ENCODE results near the gene HPRT1.

GRCh38 chrX:134545510-134545909 is 85.5 kb downstream of the HPRT1 start:
- TF ChIP-seq SMAD3 (CRISPR knock-in tag; IDR thresholded peaks at IDR 0.05; ENCODE audit: borderline replicate concordance) (no peak), E2F1 (CRISPR knock-in tag; IDR thresholded peaks at IDR 0.05) (no peak), ZNF138 (CRISPR knock-in tag; conservative IDR thresholded peaks at IDR 0.05) (no peak), GABPB1 (CRISPR knock-in tag; IDR thresholded peaks at IDR 0.05) (no peak), MYBL2 (CRISPR knock-in tag; IDR thresholded peaks at IDR 0.05) (no peak), ATF1 (CRISPR knock-in tag; IDR thresholded peaks at IDR 0.05) (no peak), ZNF121 (CRISPR knock-in tag; IDR thresholded peaks at IDR 0.05) (no peak)
- TF ChIP-seq, protein P1, sequence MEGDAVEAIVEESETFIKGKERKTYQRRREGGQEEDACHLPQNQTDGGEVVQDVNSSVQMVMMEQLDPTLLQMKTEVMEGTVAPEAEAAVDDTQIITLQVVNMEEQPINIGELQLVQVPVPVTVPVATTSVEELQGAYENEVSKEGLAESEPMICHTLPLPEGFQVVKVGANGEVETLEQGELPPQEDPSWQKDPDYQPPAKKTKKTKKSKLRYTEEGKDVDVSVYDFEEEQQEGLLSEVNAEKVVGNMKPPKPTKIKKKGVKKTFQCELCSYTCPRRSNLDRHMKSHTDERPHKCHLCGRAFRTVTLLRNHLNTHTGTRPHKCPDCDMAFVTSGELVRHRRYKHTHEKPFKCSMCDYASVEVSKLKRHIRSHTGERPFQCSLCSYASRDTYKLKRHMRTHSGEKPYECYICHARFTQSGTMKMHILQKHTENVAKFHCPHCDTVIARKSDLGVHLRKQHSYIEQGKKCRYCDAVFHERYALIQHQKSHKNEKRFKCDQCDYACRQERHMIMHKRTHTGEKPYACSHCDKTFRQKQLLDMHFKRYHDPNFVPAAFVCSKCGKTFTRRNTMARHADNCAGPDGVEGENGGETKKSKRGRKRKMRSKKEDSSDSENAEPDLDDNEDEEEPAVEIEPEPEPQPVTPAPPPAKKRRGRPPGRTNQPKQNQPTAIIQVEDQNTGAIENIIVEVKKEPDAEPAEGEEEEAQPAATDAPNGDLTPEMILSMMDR (IDR thresholded peaks at IDR 0.05), result no peak
- TF ChIP-seq, protein P2, sequence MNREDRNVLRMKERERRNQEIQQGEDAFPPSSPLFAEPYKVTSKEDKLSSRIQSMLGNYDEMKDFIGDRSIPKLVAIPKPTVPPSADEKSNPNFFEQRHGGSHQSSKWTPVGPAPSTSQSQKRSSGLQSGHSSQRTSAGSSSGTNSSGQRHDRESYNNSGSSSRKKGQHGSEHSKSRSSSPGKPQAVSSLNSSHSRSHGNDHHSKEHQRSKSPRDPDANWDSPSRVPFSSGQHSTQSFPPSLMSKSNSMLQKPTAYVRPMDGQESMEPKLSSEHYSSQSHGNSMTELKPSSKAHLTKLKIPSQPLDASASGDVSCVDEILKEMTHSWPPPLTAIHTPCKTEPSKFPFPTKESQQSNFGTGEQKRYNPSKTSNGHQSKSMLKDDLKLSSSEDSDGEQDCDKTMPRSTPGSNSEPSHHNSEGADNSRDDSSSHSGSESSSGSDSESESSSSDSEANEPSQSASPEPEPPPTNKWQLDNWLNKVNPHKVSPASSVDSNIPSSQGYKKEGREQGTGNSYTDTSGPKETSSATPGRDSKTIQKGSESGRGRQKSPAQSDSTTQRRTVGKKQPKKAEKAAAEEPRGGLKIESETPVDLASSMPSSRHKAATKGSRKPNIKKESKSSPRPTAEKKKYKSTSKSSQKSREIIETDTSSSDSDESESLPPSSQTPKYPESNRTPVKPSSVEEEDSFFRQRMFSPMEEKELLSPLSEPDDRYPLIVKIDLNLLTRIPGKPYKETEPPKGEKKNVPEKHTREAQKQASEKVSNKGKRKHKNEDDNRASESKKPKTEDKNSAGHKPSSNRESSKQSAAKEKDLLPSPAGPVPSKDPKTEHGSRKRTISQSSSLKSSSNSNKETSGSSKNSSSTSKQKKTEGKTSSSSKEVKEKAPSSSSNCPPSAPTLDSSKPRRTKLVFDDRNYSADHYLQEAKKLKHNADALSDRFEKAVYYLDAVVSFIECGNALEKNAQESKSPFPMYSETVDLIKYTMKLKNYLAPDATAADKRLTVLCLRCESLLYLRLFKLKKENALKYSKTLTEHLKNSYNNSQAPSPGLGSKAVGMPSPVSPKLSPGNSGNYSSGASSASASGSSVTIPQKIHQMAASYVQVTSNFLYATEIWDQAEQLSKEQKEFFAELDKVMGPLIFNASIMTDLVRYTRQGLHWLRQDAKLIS (CRISPR knock-in tag; IDR thresholded peaks at IDR 0.05; ENCODE audit: borderline replicate concordance), result no peak
